Endometrium (tissue), 2 donors: ENCODE measurements around the gene UCN2.

Experiments
- FAIRE-seq: peaks from 2 replicates; lab custom pipeline; 2012; peaks lifted over from hg19 to GRCh38; lab: Jason Lieb, UNC
- donor health status: control.
- donor health status: control.

The UCN2 gene, protein sequence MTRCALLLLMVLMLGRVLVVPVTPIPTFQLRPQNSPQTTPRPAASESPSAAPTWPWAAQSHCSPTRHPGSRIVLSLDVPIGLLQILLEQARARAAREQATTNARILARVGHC

GRCh38 chr3:48563382-48563918, at the start of gene UCN2:
Gene UCN2, minus strand, starts transcription at chr3:48563781. Its CDS starts 657 bp downstream, at chr3:48563124.
- FAIRE-seq, result no peak

DNA sequence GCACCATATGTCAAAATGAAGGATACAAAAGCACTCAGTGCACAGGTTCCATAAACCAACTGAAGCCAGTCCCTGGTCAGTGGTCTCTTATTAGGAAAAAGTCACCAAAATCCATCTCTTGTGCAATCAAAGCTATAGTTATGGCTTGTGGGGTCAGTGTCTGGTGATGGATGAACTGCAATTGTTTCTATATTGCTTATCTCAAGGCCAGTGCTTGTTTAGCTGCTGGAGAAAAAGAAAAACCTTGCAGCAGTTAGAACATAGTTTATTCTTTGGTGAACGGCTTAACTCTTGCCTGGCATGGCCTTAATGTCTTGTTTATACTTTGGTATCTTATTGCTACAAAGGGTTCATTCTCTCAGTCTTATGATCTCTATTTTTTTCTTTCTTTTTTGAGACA, 48.7 kb upstream of the UCN2 start:
- no peak for FAIRE-seq

DNA sequence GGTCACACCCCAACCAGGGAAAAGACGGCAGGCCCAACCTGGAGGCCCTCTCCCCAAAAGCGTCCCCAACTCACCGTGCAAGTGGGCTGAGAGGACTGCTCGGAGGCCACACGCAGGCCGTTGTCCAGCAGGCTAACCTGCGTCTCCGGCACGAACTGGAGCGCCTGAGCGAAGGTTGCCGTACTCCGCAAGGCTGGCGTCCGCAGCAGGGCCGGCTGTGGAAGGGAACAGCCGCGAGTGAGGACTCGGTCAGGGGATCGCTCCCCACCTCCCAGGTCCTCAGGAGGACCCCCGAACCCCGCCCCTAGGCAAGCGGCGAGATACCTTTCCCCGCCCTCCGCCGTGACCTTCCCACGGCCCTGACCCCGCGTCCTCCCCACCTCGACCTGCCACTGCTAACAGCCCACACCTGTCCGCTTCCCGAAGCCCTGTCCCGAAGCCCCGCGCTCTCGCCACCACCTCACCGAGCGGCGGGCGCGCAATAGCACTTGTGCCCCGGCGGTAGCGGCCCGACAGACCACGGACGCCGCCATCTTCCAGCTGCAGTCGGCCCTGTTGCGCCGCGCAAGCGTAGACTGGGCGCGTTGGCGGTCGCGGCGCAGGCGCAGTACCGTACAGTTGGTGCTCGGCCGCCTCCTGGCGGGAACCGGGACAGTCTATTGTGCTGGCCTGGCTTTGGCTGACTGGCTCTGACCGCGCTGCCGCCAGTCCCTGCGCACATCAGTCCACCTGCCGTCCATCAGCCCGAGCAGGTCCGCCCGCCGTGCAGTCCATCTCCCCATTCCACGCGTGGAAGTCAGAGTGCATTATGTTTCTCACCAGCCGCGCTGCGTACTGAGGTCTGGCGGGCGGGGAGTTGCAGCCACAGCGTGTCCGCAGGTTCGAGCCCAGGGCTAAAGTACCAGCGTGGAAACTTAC, 45.8 kb upstream of the UCN2 start, which contains the start of gene UQCRC1:
TSS of gene UQCRC1 (minus strand) at position 559 of the 918 bp plus-strand sequence. CDS start at position 533, 26 bp downstream.
- FAIRE-seq, result peak; percentile 78

DNA sequence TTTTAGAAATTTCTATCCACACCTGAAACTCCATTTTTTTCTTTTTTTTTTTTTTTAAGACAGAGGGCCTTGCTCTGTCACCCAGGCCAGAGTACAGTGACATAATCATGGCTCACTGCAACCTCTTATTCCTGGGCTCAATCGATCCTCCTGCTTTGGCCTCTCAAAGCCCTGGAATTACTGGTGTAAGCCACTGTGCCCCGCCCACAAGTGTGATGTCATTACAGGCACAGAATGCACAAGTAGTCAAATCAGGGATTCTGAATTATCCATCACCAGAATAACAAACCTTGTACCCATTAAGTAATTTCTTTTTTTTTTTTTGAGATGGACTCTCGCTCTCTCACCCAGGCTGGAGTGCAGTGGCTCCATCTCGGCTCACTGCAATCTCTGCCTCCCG, 43.9 kb upstream of the UCN2 start:
- no peak for FAIRE-seq

GRCh38 chr3:48601622-48601994, 38.0 kb upstream of the UCN2 start:
- no peak for FAIRE-seq

- FAIRE-seq, result no peak
Observed at GRCh38 chr3:48600711-48601621, 37.4 kb upstream of the UCN2 start.

- no peak for FAIRE-seq
Observed at GRCh38 chr3:48599509-48600285, 36.1 kb upstream of the UCN2 start.

DNA sequence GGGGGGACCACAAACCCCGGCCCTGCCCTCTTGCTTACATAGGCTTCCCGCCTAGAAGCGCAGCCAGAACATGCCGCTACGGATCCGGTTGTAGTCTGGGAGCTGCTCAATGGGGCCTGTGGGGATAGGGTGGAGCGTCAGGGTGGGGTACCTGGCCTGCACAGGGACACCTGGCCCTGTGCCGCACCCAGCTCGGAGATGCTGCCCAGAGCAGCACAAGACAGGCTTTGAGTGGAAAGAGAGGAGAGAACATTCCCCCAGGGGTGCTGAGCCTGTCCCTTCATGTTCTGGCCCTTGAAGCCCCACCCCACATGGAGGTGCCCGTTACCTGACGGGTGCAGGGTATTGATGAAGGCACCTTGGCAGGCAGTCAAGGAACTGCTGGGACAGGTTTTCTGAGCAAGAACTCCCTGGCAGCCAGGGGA, 35.5 kb upstream of the UCN2 start:
- FAIRE-seq, result no peak

DNA sequence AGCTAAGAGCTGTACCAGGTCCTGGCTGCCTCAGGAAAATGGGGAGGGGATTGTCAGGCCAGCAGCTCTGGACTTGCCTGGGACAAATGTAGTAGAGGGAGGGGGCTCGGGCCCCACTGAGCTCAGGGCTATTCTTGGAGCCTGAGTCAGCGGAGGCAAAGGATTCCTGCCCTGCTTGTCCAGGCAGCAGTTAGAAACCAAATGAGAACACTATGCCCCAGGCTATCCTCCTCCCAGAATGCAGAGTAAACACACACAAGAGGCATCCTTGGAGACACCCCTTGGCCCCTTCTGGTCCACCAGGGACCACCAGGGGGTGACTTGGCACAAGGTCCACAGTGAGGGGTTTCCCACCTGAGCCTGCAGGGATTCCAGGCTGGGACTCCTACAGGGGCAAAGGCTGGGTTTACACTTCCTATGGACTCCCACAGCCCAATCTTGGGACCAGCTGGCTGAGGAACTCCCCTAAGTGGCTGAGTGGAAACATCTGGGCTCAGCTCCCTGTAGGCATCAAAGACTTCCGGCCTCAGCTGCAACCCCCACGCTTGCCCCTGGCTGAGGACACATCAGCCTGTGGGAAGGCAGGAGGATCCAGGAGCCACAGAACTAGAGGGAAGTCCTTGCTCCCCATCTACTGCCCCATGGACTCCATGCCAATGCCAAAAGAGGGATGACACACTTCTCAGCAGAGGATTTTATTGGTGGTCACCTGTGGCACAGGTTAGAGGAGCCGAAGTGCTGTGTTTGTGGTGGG, 34.9 kb upstream of the UCN2 start:
- no peak for FAIRE-seq

DNA sequence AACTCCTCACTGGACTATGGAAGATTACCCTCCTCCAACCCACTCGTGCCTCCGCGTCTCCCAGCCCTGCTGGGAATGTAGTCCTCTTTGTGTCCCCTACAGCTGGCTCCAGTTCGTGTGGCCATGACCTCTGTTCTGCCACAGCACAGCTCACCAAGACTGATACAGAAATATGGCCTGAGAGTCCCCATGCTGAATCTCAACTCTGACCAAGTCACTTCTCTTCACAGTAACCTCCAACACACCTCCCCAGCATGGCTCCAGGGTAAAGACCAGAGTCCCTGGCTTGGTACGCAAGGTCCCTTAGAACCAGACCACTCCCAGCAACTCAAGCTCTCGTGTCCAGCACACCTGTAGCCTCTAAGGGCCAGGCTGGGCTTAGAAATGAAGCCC, 33.8 kb upstream of the UCN2 start:
- FAIRE-seq, result no peak

GRCh38 chr3:48596676-48597407, 33.3 kb upstream of the UCN2 start:
- FAIRE-seq, result no peak

- FAIRE-seq, result no peak
Observed at GRCh38 chr3:48596157-48596556, 32.6 kb upstream of the UCN2 start.

DNA sequence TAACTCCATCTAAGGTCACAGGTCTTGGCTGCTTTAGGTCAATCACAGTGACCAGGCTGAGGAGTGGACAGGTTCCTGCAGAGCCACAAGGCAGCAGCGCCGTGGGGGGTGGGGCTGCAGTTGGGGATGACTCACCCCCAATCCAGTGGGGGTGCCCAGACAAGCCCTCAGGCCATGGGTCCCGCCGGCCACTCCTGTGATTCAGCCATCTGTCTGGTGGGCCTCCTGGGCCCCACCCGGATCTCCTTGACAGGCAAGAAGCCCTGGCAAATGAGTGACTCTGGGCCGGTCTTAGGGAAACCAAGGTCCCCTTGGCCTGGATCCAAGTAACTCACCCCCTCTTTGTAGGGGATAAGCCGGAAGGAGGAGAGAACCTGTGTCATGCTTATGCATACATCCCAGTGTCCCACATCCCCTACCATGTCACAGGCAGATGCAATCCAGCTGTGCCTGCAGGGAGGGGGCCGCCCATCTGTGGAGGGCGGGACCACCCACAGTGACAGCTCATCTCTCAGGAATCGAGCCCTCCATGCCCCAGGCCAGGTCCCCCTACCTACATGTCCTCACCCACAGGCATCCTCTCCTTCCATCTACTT, 32.0 kb upstream of the UCN2 start:
- no peak for FAIRE-seq

GRCh38 chr3:48595075-48595525, 31.5 kb upstream of the UCN2 start, which contains the start of gene COL7A1:
Gene COL7A1, minus strand, starts transcription at chr3:48595329. Its CDS starts 170 bp downstream, at chr3:48595159.
- FAIRE-seq, result no peak

GRCh38 chr3:48594417-48595049, 31.0 kb upstream of the UCN2 start:
- FAIRE-seq, result no peak

GRCh38 chr3:48593337-48593736, 29.8 kb upstream of the UCN2 start:
- FAIRE-seq, result no peak

- FAIRE-seq, result no peak
Observed at GRCh38 chr3:48592519-48593087, 29.0 kb upstream of the UCN2 start.

GRCh38 chr3:48591886-48592518, 28.4 kb upstream of the UCN2 start:
- no peak for FAIRE-seq
